ENCODE measurements around the gene RDH5. TPM values are rescaled to one million over a fixed set of nuclear protein-coding genes. Genes with fewer than 3 reads are reported as not detected.

The RDH5 gene
- total RNA-seq, 4 donors from 2014 or later, result 18.0 to 57.0 (median 31.9) TPM

DNA sequence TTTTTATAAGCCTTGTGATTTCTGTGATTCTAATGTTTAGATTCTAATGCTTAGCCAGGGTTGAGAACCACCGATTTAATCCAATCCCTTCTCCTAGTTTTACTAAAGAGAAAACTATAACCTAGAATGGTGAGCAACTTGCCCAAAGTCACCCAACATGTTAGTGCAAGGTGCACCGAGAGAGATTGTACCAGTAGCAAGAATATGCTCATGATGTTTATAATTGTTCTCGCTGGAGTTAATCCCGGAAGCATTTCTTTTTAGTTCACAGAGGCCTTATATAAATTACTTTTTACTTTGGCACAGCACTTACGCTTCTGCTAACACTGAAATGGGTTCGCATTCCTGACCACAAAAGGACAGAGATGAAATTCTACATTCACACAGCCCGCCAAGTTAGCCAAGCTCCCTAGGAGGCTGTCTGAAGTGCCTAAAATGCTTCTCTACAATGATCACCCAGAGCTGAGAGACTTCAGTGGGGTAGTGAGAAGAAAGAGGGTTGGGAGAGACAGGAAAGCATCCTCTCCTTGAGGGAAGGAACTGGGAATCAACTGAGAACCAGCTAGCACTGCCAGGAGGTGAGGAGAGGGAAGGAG lies 4.9 kb upstream of the RDH5 start:
- Histone ChIP-seq H3K9me3 (no peaks in the 10 kb centered on the region), H3K27me3 (no peaks in the 10 kb centered on the region), H3K4me1 (peaks cover 18 to 92% (median 54%) of the 10 kb centered on the region in 3 donors), H3K36me3 (no peaks in the 10 kb centered on the region), H3K4me3 (peak overlapping the region; percentile 43 to 77), H3K27ac (peak overlapping the region; percentile 84 to 98 (median 97))
- TF ChIP-seq POLR2AphosphoS5 (IDR thresholded peaks at IDR 0.05) (peak; percentile 86), POLR2A (IDR thresholded peaks at IDR 0.05) (peak; percentile 14 to 17), EP300 (IDR thresholded peaks at IDR 0.05) (no peak)
- TF ChIP-seq, protein P1, sequence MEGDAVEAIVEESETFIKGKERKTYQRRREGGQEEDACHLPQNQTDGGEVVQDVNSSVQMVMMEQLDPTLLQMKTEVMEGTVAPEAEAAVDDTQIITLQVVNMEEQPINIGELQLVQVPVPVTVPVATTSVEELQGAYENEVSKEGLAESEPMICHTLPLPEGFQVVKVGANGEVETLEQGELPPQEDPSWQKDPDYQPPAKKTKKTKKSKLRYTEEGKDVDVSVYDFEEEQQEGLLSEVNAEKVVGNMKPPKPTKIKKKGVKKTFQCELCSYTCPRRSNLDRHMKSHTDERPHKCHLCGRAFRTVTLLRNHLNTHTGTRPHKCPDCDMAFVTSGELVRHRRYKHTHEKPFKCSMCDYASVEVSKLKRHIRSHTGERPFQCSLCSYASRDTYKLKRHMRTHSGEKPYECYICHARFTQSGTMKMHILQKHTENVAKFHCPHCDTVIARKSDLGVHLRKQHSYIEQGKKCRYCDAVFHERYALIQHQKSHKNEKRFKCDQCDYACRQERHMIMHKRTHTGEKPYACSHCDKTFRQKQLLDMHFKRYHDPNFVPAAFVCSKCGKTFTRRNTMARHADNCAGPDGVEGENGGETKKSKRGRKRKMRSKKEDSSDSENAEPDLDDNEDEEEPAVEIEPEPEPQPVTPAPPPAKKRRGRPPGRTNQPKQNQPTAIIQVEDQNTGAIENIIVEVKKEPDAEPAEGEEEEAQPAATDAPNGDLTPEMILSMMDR (IDR thresholded peaks at IDR 0.05), result no peak
- peak; percentile 54 for ATAC-seq
- 21 to 26% methylated on average over 7 of the region's 7 CpGs for WGBS, 2 donors (ENCODE audit: low coverage in 1 of 2)

DNA sequence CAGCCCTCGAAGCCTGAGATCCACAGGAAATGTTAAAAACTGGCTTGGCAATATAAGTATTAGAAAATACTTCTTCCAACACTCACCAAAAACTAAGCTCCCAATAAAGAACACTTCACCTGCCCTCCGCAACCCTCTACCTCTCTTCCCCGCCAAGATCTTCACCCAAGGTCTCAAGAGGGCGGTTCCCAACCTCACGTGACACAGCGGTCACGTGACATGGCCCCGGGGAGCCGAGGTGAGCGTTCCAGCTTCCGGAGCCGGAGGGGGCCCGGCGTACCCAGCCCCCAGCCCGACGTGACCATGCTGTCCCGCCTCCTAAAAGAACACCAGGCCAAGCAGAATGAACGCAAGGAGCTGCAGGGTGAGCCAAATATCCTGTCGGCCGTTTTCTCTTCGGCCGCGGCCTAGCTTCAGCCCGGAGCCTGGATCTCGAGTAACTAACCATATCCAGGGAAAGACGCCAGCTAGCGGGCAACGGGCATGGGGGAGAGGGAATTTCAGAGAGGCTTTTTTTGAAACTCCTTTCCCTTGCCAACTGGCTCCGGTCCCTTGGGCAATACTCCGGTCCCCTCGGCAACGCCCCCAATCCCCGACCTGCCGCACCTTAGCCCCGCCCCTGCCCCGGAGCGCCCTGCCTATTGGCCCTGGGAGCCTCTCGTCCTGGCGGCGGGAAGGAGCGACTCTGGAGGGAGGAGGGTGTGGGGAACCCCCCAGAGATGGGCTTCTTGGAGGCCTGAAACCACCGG lies 4.2 kb upstream of the RDH5 start, which contains the start of gene BLOC1S1:
Gene BLOC1S1 (plus strand): TSS at position 214 of the 749 bp plus-strand sequence. CDS start 6 bp downstream, at position 220.
- TF ChIP-seq POLR2A (IDR thresholded peaks at IDR 0.05) (peak in 1 of 2 donors; percentile 32), POLR2AphosphoS5 (IDR thresholded peaks at IDR 0.05) (peak; percentile 90), EP300 (IDR thresholded peaks at IDR 0.05) (no peak)
- TF ChIP-seq, protein P1 (IDR thresholded peaks at IDR 0.05), result peak in 2 of 4 experiments; percentile 25 to 29
- peak within 1 kb of the TSS; percentile 43 to 77 for H3K4me3 ChIP-seq
- no peaks in the 10 kb centered on the region for H3K27me3 ChIP-seq
- H3K4me1 ChIP-seq, result peaks cover 18 to 92% (median 61%) of the 10 kb centered on the region in 3 donors
- peak; percentile 78 for ATAC-seq
- 2 to 3% methylated on average over 5 to 16 of the region's 42 CpGs for WGBS, 2 donors (ENCODE audit: low coverage in 1 of 2)
- no peaks in the 10 kb centered on the region for H3K9me3 ChIP-seq
- H3K27ac ChIP-seq, result peak within 1 kb of the TSS; percentile 84 to 98 (median 97)
- H3K36me3 ChIP-seq, result no peaks in the 10 kb centered on the region

DNA sequence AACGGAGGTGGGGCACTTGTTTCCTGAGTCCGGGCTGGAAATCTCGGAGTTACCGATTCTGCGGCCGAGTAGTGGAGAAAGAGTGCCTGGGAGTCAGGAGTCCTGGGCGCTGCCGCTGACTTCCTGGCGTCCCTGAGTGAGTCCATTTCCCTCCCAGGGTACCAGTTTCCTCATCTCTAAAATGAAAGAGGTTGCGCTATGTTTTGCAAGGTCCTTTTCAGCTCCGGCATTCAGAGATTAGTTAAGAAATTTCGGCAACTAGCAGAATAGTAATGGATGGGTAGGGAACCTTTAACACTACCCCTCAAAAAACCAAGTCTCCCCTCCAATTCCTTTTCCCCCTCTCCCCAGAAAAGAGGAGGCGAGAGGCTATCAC lies 3.6 kb upstream of the RDH5 start:
- ATAC-seq, result peak; percentile 17
- peak overlapping the region; percentile 84 to 98 (median 97) for H3K27ac ChIP-seq
- TF ChIP-seq, protein P1 (IDR thresholded peaks at IDR 0.05), result no peak
- peak in 1 of 2 donors; percentile 32 for TF ChIP-seq POLR2A (IDR thresholded peaks at IDR 0.05)
- H3K4me1 ChIP-seq, result peaks cover 18 to 92% (median 66%) of the 10 kb centered on the region in 3 donors
- H3K36me3 ChIP-seq, result no peaks in the 10 kb centered on the region
- H3K27me3 ChIP-seq, result no peaks in the 10 kb centered on the region
- no peaks in the 10 kb centered on the region for H3K9me3 ChIP-seq
- H3K4me3 ChIP-seq, result peak overlapping the region; percentile 43 to 77
- 3 to 43% methylated on average over 1 to 12 of the region's 13 CpGs for WGBS, 2 donors (ENCODE audit: low coverage in 1 of 2)

DNA sequence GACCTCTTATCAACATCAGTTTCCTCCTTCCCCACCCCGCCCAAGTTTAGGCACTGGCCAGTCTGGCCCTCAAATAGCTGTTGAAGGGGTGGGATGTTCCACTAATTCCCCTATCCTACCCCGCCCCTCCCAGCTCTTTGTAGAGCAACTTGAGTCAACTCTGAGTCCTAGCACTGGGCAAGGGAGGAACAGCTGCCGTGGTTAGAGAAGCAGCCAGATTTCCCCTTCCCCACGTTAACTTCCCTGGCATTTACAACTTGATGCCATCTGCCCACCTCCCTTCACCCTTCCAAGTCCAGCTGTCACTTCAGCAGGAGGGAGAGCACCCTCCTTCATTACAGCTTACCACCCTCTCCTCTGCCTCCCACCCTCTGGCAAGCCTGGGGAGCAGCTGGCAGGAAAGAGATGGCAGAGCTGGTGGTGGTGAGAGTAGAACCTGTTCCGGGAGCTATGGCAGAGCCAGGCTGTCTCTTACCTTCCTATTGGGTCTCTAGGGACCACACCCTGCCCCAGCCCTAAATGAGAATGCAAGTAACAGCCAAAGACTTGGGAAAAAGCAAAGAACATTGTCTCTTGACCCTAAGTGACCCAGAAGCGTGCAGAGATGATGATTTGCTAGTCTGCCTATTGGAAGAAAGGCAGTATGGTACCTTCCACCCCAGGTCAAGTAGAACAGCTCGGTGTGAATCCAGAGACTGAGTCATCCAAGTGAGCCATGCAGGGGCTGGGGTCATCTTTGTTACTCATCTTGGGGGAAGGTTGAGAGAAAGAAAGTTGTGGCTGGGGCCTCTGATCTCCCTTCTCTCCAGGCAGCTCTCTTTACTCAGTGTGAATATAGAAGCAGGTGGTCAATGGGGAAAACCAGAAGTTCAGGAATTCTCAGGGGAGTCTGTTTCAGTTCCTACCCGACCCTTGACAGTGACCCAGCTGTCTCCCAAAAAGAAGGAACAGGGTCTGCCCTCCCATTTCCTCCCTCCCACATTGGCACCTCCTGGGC lies 2.9 kb upstream of the RDH5 start:
- Histone ChIP-seq H3K9me3 (no peaks in the 10 kb centered on the region), H3K4me3 (peak overlapping the region; percentile 43 to 77), H3K27me3 (no peaks in the 10 kb centered on the region), H3K4me1 (peaks cover 18 to 92% (median 64%) of the 10 kb centered on the region in 3 donors), H3K36me3 (no peaks in the 10 kb centered on the region), H3K27ac (peak overlapping the region; percentile 84 to 98 (median 97))
- 30 to 50% methylated on average over 1 to 7 of the region's 8 CpGs for WGBS, 2 donors (ENCODE audit: low coverage in 1 of 2)
- no peak for ATAC-seq
- TF ChIP-seq POLR2AphosphoS5 (IDR thresholded peaks at IDR 0.05), result peak; percentile 31
- TF ChIP-seq POLR2A (IDR thresholded peaks at IDR 0.05), result no peak
